Hepatocyte (in vitro differentiated cells): ENCODE results near the gene TOP2B. TPM values are rescaled to one million over a fixed set of nuclear protein-coding genes. Genes with fewer than 3 reads are reported as not detected.

ENCODE experiments used
- DNase-seq: peaks from one replicate; pipeline ENCODE4 v3.0.0-alpha.2; 2016; ENCODE audit warnings: low spot score
- H2AFZ ChIP-seq: fragments of 200-600 bp; sonication (generic); 2 replicates; pipeline ENCODE4 v1.6.0; 2016; ENCODE audit warnings: antibody characterized with exemption, mild to moderate bottlenecking
- H3K27ac ChIP-seq: fragments of 200-600 bp; sonication (generic); 2 replicates; pipeline ENCODE4 v1.5.1; 2016; ENCODE audit warnings: mild to moderate bottlenecking
- H3K27me3 ChIP-seq: fragments of 200-600 bp; sonication (generic); 2 replicates; pipeline ENCODE4 v1.6.1; 2016
- H3K36me3 ChIP-seq: fragments of 200-600 bp; sonication (generic); replicated peaks from 2 replicates; pipeline ENCODE4 v1.5.1; 2016; ENCODE audit warnings: low read depth; ENCODE audit not compliant: insufficient read depth
- H3K4me1 ChIP-seq: fragments of 200-600 bp; sonication (generic); 2 replicates; pipeline ENCODE4 v1.5.1; 2016; ENCODE audit warnings: mild to moderate bottlenecking, moderate library complexity; ENCODE audit not compliant: insufficient read depth
- H3K4me2 ChIP-seq: fragments of 200-600 bp; sonication (generic); 2 replicates; pipeline ENCODE4 v1.6.0; 2016
- H3K4me3 ChIP-seq: fragments of 200-600 bp; sonication (generic); 2 replicates; pipeline ENCODE4 v1.5.1; 2016; ENCODE audit warnings: mild to moderate bottlenecking
- H3K79me2 ChIP-seq: fragments of 200-600 bp; sonication (generic); 2 replicates; pipeline ENCODE4 v1.6.0; 2017; ENCODE audit warnings: mild to moderate bottlenecking
- H3K9me2 ChIP-seq: fragments of 200-600 bp; sonication (generic); replicated peaks from 2 replicates; pipeline ENCODE4 v1.6.0; 2017; ENCODE audit warnings: mild to moderate bottlenecking; ENCODE audit not compliant: insufficient read depth
- H3K9me3 ChIP-seq: fragments of 200-600 bp; sonication (generic); 2 replicates; pipeline ENCODE4 v1.5.1; 2016; ENCODE audit warnings: low read depth, mild to moderate bottlenecking
- H4K20me1 ChIP-seq: fragments of 200-600 bp; sonication (generic); 2 replicates; pipeline ENCODE4 v1.6.0; 2016; ENCODE audit warnings: mild to moderate bottlenecking; ENCODE audit not compliant: insufficient read depth, poor library complexity, severe bottlenecking
- CTCF ChIP-seq: fragments of 200-600 bp; sonication (generic); IDR thresholded peaks from 2 replicates; pipeline ENCODE4 v1.5.1; 2016; ENCODE audit warnings: antibody characterized with exemption, mild to moderate bottlenecking; ENCODE audit not compliant: poor library complexity
- EZH2 ChIP-seq: fragments of 200-600 bp; sonication (generic); IDR thresholded peaks from 2 replicates; pipeline ENCODE4 v1.6.1; 2016; ENCODE audit warnings: antibody characterized with exemption, mild to moderate bottlenecking, borderline replicate concordance
- EZH2phosphoT487 ChIP-seq: fragments of 200-600 bp; sonication (generic); IDR thresholded peaks from one replicate; pipeline ENCODE4 v1.6.1; 2018; ENCODE audit warnings: antibody characterized with exemption, mild to moderate bottlenecking, low read depth, moderate library complexity; ENCODE audit not compliant: unreplicated experiment, severe bottlenecking
- whole genome bisulfite sequencing: methylation state at CpG from one replicate; pipeline ENCODE4 v1.1.6; 2016; ENCODE audit warnings: low lambda C conversion rate; ENCODE audit errors: missing lambda C conversion rate; 5-methylcytosine and 5-hydroxymethylcytosine counted together
- polyA plus RNA-seq: library from polyadenylated mRNA; unstranded; fragments of >200 nt; fragmentation: Nextera tagmentation; extraction: Ambion mirVana; gene quantifications from 2 replicates; pipeline ENCODE4 v1.2.1, GENCODE V29; 2016
- total RNA-seq: library from RNA; depleted of rRNA; stranded (reverse); fragments of >200 nt; gene quantifications from 2 replicates; pipeline ENCODE4 v1.2.3, GENCODE V29; 2014

The TOP2B gene
- total and polyA plus RNA-seq, 2 experiments from 2014 or later: 49.5 to 109 TPM

GRCh38 chr3:25679642-25680302 is 15.1 kb upstream of the TOP2B start:
- 93% methylated on average over 3 of the region's 6 CpGs for WGBS
- Histone ChIP-seq H3K27ac (no peak overlapping the region), H3K9me2 (no peaks in the 10 kb centered on the region), H3K4me1 (no peaks in the 10 kb centered on the region), H3K36me3 (no peaks in the 10 kb centered on the region), H4K20me1 (no peaks in the 10 kb centered on the region), H3K9me3 (no peaks in the 10 kb centered on the region), H2AFZ (no peak overlapping the region), H3K4me3 (no peak overlapping the region), H3K4me2 (no peak overlapping the region), H3K79me2 (no peaks in the 10 kb centered on the region), H3K27me3 (no peaks in the 10 kb centered on the region)
- DNase-seq: no peak
- no peak for TF ChIP-seq EZH2phosphoT487
- TF ChIP-seq EZH2: no peak
- no peak for TF ChIP-seq CTCF

GRCh38 chr3:25679166-25679565 is 14.5 kb upstream of the TOP2B start:
- H4K20me1 ChIP-seq: no peaks in the 10 kb centered on the region
- H3K4me3 ChIP-seq: no peak overlapping the region
- H3K9me3 ChIP-seq: no peaks in the 10 kb centered on the region
- H3K27me3 ChIP-seq: no peaks in the 10 kb centered on the region
- no peak overlapping the region for H3K27ac ChIP-seq
- no peaks in the 10 kb centered on the region for H3K36me3 ChIP-seq
- WGBS: no CpG with 5 or more reads among the region's 2 CpGs
- H2AFZ ChIP-seq: no peak overlapping the region
- H3K4me2 ChIP-seq: no peak overlapping the region
- no peak for DNase-seq
- H3K79me2 ChIP-seq: no peaks in the 10 kb centered on the region
- no peaks in the 10 kb centered on the region for H3K9me2 ChIP-seq
- TF ChIP-seq CTCF: no peak
- no peak for TF ChIP-seq EZH2
- TF ChIP-seq EZH2phosphoT487: no peak
- no peaks in the 10 kb centered on the region for H3K4me1 ChIP-seq

- Histone ChIP-seq H3K4me1 (no peaks in the 10 kb centered on the region), H3K9me2 (no peaks in the 10 kb centered on the region), H3K4me2 (no peak overlapping the region), H3K4me3 (no peak overlapping the region), H3K79me2 (no peaks in the 10 kb centered on the region), H3K36me3 (no peaks in the 10 kb centered on the region), H3K9me3 (no peaks in the 10 kb centered on the region), H3K27me3 (no peaks in the 10 kb centered on the region), H4K20me1 (no peaks in the 10 kb centered on the region), H3K27ac (no peak overlapping the region), H2AFZ (no peak overlapping the region)
- TF ChIP-seq EZH2phosphoT487 (no peak), CTCF (no peak), EZH2 (no peak)
- no peak for DNase-seq
Measured at GRCh38 chr3:25678581-25678980, 13.9 kb upstream of the TOP2B start.
